ENCODE results near the gene PTH1R. TPM values are rescaled to one million over a fixed set of nuclear protein-coding genes. Genes with fewer than 3 reads are reported as not detected.

The PTH1R gene
- total RNA-seq, 1 experiment from 2014 or later, result 1.0 TPM

DNA sequence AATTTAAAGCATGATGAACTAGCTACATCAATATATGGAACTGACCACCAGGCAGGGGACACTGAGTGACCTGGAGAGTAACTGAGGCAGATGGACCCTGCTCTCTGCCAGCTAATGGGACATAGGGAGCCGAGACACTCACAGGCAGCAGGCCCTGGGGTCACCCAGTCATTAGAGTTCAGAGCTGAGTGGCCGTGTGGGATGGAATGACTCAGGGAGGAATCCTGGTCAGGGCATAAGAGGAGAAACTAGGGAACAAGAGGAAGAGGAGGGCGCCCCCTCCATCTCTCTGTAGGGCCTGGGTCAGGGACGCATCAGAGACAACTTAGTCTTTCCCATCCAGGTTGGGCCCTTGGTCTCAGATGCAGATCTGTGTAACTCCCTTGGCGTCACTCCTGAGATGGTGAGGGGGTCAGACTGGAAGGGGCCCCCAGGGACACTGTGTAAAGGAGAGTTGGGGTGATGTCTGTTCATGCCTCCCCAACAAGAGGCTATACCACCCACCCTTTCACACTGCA lies 59.3 kb downstream of the PTH1R start:
- H3K27ac Mint-ChIP-seq, result peak overlapping the region in 2 of 3 experiments; percentile 93 to 94; a peak in 4 of 7 replicates
- H2BK15ac ChIP-seq (ENCODE audit: low read depth, low read length), result no peak overlapping the region
- no peak overlapping the region for H3K4me3 Mint-ChIP-seq
- no peak overlapping the region for H4K8ac ChIP-seq (replicated peaks; ENCODE audit: insufficient read length, low read depth, low read length)
- no peaks in the 10 kb centered on the region for H3K23me2 ChIP-seq (ENCODE audit: insufficient read length, low read depth, low read length, poor library complexity, severe bottlenecking)
- H3K27me3 Mint-ChIP-seq (ENCODE audit: low read depth), result no peaks in the 10 kb centered on the region
- H3K79me2 ChIP-seq (ENCODE audit: insufficient read depth, low read length), result peaks cover 6% of the 10 kb centered on the region; the same call in 1 of the 2 replicates
- peaks cover 20 to 41% (median 40%) of the 10 kb centered on the region in 3 experiments; a peak in 6 of 7 replicates for H3K36me3 Mint-ChIP-seq (ENCODE audit: insufficient read depth in 1 of 3, low read depth in 3 of 3)
- H3K4ac ChIP-seq (ENCODE audit: low read depth, low read length), result no peak overlapping the region
- no CpG with 5 or more reads among the region's 5 CpGs for WGBS (ENCODE audit: extremely low coverage, insufficient read length, low lambda C conversion rate)
- H4K5ac ChIP-seq (ENCODE audit: insufficient read length, low read depth, low read length), result no peak overlapping the region
- H2BK12ac ChIP-seq (ENCODE audit: insufficient read length, low read depth, low read length), result no peak overlapping the region
- no peak overlapping the region for H2BK5ac ChIP-seq (ENCODE audit: insufficient read length, low read length)
- H2AK5ac ChIP-seq (ENCODE audit: insufficient read length, low read length), result no peak overlapping the region
- peaks cover 8% of the 10 kb centered on the region; the same call in 1 of the 2 replicates for H3K4me1 ChIP-seq (ENCODE audit: insufficient read depth, low read length)
- H4K91ac ChIP-seq (ENCODE audit: insufficient read length, low read depth, low read length), result no peak overlapping the region
- no peaks in the 10 kb centered on the region for H3K27me3 ChIP-seq (ENCODE audit: insufficient read depth, low read length)
- no peak overlapping the region for H3K4me2 ChIP-seq (ENCODE audit: insufficient read depth, insufficient read length, low read length)
- no peak overlapping the region for H2AFZ ChIP-seq (ENCODE audit: low read length)
- H2BK120ac ChIP-seq (ENCODE audit: low read depth, low read length, poor library complexity, severe bottlenecking), result no peak overlapping the region
- H3K79me1 ChIP-seq (ENCODE audit: insufficient read depth, low read depth, low read length, poor library complexity, severe bottlenecking), result peaks cover 4% of the 10 kb centered on the region
- no peaks in the 10 kb centered on the region for H4K20me1 ChIP-seq (ENCODE audit: control insufficient read depth, insufficient read depth, insufficient read length)
- H3K14ac ChIP-seq (ENCODE audit: insufficient read depth, low read length), result no peak overlapping the region
- H3K9me3 Mint-ChIP-seq, result no peaks in the 10 kb centered on the region
- TF ChIP-seq, protein P1, sequence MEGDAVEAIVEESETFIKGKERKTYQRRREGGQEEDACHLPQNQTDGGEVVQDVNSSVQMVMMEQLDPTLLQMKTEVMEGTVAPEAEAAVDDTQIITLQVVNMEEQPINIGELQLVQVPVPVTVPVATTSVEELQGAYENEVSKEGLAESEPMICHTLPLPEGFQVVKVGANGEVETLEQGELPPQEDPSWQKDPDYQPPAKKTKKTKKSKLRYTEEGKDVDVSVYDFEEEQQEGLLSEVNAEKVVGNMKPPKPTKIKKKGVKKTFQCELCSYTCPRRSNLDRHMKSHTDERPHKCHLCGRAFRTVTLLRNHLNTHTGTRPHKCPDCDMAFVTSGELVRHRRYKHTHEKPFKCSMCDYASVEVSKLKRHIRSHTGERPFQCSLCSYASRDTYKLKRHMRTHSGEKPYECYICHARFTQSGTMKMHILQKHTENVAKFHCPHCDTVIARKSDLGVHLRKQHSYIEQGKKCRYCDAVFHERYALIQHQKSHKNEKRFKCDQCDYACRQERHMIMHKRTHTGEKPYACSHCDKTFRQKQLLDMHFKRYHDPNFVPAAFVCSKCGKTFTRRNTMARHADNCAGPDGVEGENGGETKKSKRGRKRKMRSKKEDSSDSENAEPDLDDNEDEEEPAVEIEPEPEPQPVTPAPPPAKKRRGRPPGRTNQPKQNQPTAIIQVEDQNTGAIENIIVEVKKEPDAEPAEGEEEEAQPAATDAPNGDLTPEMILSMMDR (conservative IDR thresholded peaks at IDR 0.05), result no peak
- H3K23ac ChIP-seq (ENCODE audit: insufficient read length, low read depth, low read length), result no peak overlapping the region
- H3K9me3 ChIP-seq (ENCODE audit: control insufficient read depth, low read depth, low read length), result no peaks in the 10 kb centered on the region
- H3K18ac ChIP-seq (ENCODE audit: insufficient read length, low read depth, low read length), result no peak overlapping the region
- H3K9ac ChIP-seq (ENCODE audit: extremely low read depth, insufficient read length, low read length), result no peak overlapping the region
- H3T11ph ChIP-seq (ENCODE audit: low read length), result no peak overlapping the region
- DNase-seq, result no peak
- no peak overlapping the region for H3K27ac ChIP-seq (ENCODE audit: insufficient read length, low read depth, low read length)
- no peak overlapping the region for H2BK20ac ChIP-seq (ENCODE audit: low read depth, low read length, poor library complexity, severe bottlenecking)
- H3K4me1 Mint-ChIP-seq, result peaks cover 28% of the 10 kb centered on the region in 2 experiments
- no peak overlapping the region for H3K56ac ChIP-seq (ENCODE audit: insufficient read length, low read depth, low read length)

All from H9 (cell line).